ENCODE data around the gene KIF6.

DNA sequence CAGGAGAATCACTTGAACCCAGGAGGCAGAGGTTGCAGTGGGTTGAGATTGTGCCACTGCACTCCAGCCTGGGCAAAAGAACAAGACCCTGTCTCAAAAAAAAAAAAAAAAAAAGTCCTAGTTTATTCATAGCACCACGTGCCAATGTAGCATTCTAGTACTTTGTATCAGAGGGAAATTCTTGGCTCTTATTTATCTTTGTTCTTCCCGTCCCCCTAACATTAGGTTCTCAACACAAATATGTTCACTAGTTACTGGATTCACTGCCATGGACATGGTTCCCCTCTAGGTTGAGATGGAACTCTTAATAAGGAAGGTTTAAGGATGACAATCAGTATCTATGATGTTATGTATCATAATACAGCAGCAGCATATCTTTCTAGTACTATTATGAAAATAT, 178.5 kb downstream of the KIF6 start:
- TF ChIP-seq POLR2A (IDR thresholded peaks at IDR 0.05) (no peak), CTCF (IDR thresholded peaks at IDR 0.05) (no peak)

Measured in uterus (tissue), 2 donors.